ENCODE results near the gene FKBP15.

GRCh38 chr9:113219969-113220368 is 1.1 kb downstream of the FKBP15 start:
- no peak for TF ChIP-seq POLR2A (IDR thresholded peaks at IDR 0.05; ENCODE audit: low read length)
- TF ChIP-seq GATA1 (IDR thresholded peaks at IDR 0.05; ENCODE audit: low read depth, low read length): no peak

Measured in erythroblast (primary cell).